HT1080 (cell line): ENCODE data around the gene EPG5. TPM values are rescaled to one million over a fixed set of nuclear protein-coding genes. Genes with fewer than 3 reads are reported as not detected.
A peak's percentile ranks its signal among the peaks of the same experiment; 100 is the strongest.

Source experiments
- DNase-seq: peaks from one replicate; pipeline ENCODE4 v3.0.0-alpha.2; 2015; ENCODE audit warnings: low read depth
- total RNA-seq: library from RNA; depleted of rRNA; stranded (reverse); fragments of >200 nt; shearing (Covaris generic); gene quantifications from 2 replicates; pipeline ENCODE4 v1.2.3, GENCODE V29; 2014

Gene EPG5
- total RNA-seq, 1 experiment from 2014 or later = 12.7 TPM

GRCh38 chr18:45926085-45926484, 41.0 kb downstream of the EPG5 start:
- DNase-seq = no peak

DNA sequence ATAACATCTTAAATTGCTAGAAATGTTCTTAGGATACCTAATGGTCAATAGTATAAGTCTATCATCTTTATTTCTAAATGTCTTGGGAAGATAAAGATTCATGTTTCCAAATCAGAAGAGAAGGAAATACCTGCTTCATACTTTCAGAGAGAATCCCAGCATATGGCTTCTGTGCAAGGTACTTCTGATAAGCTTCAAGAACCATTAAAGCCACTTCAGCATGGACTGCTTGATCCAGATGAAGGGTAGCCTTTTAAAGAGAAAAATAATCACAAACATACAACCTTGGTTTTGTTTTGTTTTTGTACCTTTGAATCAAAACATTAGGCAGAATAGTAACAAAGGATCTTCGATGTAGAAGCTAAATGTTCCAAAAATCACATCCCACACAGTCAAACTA, 44.0 kb downstream of the EPG5 start:
- no peak for DNase-seq

DNA sequence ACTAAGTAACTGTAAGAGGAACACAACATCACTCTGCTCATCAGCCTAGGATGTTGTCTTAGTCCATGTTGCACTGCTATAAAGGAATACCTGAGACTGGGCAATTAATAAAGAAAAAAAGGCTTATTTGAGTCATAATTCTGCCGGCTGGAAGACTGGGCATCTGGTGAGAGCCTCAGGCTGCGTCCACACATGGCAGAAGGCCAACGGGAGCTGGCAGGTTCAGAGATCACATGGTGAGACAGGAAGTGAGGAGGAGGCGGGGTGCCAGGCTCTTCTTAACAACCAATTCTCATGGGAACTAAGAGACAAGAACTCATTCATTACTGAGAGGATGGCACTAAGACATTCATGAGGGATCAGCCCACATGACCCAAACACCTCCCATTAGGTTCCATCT, 46.8 kb downstream of the EPG5 start:
- DNase-seq = peak; percentile 93

GRCh38 chr18:45916302-45916701, 50.8 kb downstream of the EPG5 start:
- no peak for DNase-seq

GRCh38 chr18:45913276-45913675, 53.9 kb downstream of the EPG5 start:
- DNase-seq = no peak

DNA sequence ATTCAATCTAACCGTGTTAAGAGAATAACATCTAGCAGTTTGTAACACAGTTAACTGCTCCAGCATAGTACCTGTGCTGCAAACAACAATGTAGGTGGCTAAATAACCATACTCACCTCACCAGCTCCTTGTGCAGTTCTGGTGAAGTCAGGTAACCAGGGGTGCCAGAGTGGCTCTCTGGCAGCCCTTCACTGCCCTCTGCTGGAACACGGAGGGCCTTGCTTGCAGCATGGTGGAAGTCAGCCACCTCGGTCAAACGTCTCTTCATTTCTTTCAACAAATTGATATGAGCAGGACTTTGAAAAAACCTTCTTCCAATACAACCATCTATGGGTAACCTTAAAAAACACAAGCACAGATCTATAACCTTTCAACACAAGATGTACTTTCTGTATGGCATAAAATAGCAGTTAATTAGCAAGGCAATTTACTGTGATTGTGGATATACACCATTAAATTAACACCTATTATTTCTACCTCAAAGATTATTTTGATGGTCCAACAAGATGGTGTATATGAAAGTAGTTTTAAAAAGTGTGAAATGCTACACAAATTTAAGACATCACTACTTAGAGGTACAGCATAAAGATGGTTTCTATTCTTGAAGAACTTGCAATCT, 56.6 kb downstream of the EPG5 start:
- peak; percentile 43 for DNase-seq

DNA sequence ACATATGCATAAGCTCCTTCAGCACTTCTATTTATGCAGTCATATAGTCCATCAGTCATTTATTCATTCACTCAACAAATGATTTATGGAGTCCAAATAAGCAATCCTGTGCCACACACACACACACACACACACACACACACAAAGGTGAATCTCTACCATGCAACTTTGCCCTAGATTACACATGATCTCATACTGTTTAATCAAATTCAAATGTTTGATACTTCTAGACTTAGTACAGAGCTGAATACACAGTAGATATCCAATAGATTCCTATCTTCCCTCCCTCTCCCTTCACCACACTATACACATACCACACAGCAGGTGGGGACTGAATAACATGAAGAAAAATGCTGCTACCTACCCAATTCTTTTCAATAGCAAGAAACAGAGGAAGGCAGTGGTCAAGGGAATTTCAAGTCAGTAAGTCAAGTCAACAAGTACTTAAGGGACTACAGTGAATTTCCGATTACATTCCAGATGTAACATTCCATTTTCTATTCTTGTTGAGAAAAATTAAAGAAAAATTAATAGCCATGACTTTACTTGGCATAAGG, 65.4 kb downstream of the EPG5 start:
- DNase-seq = no peak

DNA sequence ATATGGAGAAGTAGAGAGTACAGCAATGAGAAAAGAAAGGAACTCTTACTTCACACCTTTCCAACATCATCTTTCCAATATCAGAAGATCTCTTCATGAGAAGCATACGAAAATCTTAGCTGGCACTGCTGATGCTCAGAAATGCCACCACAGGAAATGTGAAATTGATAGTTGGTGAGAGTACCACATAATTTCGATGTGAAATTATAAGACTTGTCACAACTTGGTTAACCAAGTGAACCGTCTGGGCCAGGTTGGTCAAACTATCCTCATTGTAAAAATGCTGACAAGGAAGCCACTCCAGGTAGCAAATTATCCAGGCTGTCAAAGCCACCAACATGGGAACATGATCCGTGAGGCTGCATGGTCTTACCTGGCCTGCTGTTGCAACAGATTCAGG, 66.5 kb downstream of the EPG5 start:
- DNase-seq = no peak

- no peak for DNase-seq
These were observed 70.1 kb downstream of the EPG5 start for GRCh38 chr18:45896991-45897390.

- DNase-seq = no peak
These were observed 70.7 kb downstream of the EPG5 start for GRCh38 chr18:45896452-45896851.

DNA sequence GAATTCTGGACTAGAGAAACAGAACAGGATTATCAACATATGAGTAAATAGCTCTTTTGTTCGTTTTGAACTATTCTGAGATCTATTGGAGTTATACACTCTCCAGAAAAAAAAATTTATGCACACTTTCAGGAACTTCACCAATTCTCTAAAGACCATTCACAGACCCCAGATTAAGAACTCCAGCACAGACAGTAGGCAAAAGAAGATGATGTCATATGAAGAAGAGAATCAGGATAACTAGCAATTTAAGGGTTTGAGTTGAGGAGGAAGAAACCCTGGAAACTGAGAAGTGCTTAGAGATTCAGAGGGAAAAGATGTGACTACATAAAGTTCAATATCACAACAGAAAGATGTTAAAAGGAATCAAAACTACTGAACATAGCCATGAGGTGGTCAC, 71.8 kb downstream of the EPG5 start:
- no peak for DNase-seq

DNA sequence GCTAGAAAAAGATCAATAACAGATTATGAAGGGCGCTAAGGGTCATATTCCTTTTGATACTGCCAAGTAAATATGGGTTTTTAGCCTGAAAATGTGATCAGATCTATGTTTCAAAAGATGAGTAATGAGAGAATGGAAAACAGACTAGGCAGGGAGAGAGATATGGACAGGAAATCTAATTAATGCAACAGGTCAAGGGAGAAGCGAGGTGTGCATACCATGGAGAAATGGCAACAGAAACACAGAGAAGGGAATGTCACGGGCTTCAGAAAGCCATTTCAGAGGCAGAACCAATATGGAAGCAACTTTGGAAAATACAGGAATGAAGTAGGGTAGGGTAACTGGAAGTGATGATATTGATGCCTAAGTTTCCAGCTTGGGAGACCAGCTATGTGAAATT, 72.3 kb downstream of the EPG5 start:
- no peak for DNase-seq

GRCh38 chr18:45891806-45892205, 75.3 kb downstream of the EPG5 start:
- DNase-seq = no peak

- no peak for DNase-seq
These were observed 76.5 kb downstream of the EPG5 start for GRCh38 chr18:45890606-45891005.

DNA sequence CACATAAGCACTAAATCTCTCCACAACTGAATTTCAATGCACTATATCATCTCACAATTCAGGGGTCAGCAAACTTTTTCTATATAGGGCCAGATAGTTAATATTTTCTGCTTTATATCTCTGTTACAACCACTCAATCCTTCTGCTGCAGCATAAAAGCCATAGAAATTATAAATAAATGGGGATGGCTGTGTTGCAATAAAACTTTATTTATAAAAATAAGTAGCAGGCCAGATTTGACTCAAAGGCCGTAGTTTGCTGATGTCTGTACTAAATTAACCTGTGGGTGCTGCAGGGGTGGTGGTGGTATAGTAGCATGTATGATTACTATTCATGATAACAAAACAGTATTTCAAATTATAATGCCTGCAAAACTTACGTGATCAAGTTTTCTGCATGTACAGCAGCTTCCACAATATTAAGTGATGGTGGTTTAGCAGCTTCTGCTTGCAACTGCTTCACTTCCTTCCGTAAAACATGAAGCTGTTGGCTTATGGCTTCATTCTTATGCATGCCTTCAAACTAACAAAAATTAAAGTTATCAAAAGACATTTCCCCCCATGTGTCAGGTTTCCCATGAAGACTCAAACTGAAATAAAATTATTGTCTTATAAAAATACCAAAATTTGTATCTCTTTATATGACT, 77.6 kb downstream of the EPG5 start:
- no peak for DNase-seq

DNA sequence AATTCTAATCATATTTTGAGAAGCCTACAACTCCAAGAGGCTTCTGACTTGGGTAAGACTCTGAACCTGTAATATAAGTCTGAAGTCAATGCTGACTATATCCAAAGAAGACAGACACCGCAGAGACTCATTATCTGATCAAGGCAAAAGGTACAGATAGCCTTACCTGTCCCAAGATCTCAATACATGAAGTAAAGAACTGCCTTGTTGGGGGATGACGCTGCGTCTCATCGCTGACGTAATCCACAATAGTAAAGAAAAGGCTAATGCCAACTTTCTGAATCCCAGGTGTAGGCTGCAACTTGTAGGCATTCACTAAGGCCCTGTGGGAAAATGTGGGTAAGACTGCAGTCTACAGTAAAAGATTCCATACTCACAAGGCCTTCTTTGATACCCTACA, 79.5 kb downstream of the EPG5 start:
- DNase-seq = no peak

DNA sequence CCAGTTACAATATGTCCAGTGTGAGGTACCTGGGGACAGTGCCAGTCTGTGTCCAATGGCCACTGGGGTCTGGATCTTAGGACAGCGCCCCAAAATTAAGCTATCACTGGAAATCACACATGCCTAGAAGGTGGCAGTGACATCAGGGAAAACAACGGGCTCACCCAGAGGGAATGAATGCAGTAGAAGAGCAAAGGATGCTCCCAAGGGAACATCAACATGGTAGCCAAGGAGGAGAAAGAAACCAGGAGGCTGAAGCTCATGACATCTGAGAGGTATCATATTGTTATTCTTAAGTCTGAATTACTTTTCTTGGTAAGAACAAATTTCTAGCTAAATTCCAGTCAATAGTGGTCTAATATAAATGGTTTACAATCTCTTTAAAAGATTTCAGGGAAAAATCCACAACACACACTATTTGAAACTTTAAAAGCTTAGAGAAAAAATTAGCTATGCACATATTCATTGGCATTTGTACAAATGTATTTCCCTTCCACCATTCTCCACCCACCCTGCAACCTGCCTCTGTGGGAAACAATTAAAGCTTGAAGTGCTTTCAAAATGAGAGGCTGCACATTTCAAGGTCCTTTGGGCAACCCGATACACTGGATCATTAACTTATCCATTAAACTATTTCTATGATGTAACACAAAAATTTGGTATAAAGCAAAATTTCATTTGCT, 86.1 kb downstream of the EPG5 start:
- DNase-seq = no peak

GRCh38 chr18:45879681-45880655, 87.2 kb downstream of the EPG5 start:
- peak; percentile 79 for DNase-seq

- no peak for DNase-seq
These were observed 89.7 kb downstream of the EPG5 start for GRCh38 chr18:45877403-45877802.

- DNase-seq = no peak
These were observed 91.0 kb downstream of the EPG5 start for GRCh38 chr18:45876161-45876560.

DNA sequence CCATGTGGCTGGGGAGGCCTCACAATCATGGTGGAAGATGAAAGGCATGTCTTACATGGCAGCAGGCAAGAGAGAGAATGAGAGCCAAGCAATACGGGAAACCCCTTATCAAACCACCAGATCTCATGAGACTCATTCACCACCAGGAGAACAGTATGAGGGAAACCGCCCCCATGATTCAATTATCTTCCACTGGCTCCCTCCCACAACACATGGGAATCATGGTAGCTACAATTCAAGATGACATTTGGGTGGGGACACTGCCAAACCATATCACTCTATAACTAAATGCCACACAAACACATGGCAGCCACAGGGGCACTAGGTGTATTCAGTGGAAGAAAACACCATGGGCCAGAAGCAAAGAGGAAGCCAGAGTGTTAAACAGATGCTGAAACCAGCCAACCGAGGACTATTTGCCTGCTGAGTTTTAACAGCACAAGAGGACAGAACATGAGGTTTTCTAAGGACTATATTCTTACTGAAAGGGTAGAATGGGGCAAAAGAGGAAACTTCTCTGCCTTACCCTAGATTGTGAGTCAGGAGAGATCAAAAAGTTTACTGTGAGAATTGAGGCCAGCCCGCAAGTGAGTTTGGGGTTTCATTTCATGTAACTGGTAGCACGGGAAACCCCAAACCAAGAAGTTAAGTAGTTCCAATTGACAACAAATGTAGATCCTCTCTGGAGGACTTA, 92.5 kb downstream of the EPG5 start:
- no peak for DNase-seq
